ENCODE results near the gene FASTKD3. TPM values are rescaled to one million over a fixed set of nuclear protein-coding genes. Genes with fewer than 3 reads are reported as not detected.

The FASTKD3 gene
- total and polyA plus RNA-seq, 10 of the 15 experiments (the other 5 are each of a cell fraction or from before 2014, with no cell fraction given): 12.1 to 59.6 (median 25.3) TPM

GRCh38 chr5:7902201-7902600, 33.4 kb upstream of the FASTKD3 start:
- Histone ChIP-seq H3K4me1 (ENCODE audit: control insufficient read depth, insufficient read depth, low read length) (no peaks in the 10 kb centered on the region), H4K20me1 (ENCODE audit: control insufficient read depth, insufficient read depth) (no peaks in the 10 kb centered on the region), H3K9ac (ENCODE audit: control insufficient read depth, insufficient read depth, low read length) (no peak overlapping the region), H3K36me3 (ENCODE audit: control insufficient read depth in 2 of 2, insufficient read depth in 2 of 2, low read length in 1 of 2) (peaks cover 10 to 37% of the 10 kb centered on the region in 2 experiments), H3K4me2 (ENCODE audit: control insufficient read depth, insufficient read depth) (no peak overlapping the region), H2AFZ (ENCODE audit: control insufficient read depth, low read depth, low read length) (no peak overlapping the region), H3K79me2 (ENCODE audit: control insufficient read depth, insufficient read depth, low read length) (no peaks in the 10 kb centered on the region), H3K27ac (ENCODE audit: control insufficient read depth, insufficient read depth) (no peak overlapping the region), H3K4me3 (no peak overlapping the region), H3K27me3 (replicated peaks in 1 of 2; ENCODE audit: control insufficient read depth in 2 of 2, insufficient read depth in 2 of 2, low read length in 1 of 2) (no peaks in the 10 kb centered on the region), H3K9me3 (replicated peaks; ENCODE audit: control insufficient read depth, insufficient read depth, low read length) (no peaks in the 10 kb centered on the region)
- no peak for DNase-seq (ENCODE audit: low read depth, low spot score)
- TF ChIP-seq HDAC6 (IDR thresholded peaks at IDR 0.05; ENCODE audit: unreplicated experiment) (no peak), EZH2 (IDR thresholded peaks at IDR 0.05; ENCODE audit: borderline replicate concordance, control insufficient read depth, low read depth, low read length) (no peak), IRF3 (IDR thresholded peaks at IDR 0.05) (no peak), JUNB (IDR thresholded peaks at IDR 0.05) (no peak), MAX (IDR thresholded peaks at IDR 0.05; ENCODE audit: low read depth, low read length) (no peak), POLR2AphosphoS5 (IDR thresholded peaks at IDR 0.05; ENCODE audit: low read length) (no peak)
- BruUV-seq (replicated peaks): TSS peak; percentile 10
- in situ Hi-C loops (cut with MboI) (loop anchor here (25.0 kb wide), 1 partner anchor 1635 kb away; the partner anchor contains the start of gene SEMA5A), intact Hi-C loops (cut with micrococcal nuclease; ENCODE audit: unreplicated experiment) (no loop called here)
- SMC1A ChIA-PET (ENCODE audit: uncharacterized antibody, unreplicated experiment): interaction anchor here (0.6 to 2.0 kb wide), 2 partner anchors 15 to 1012 kb away, joined by 3 to 4 read pairs; no protein-coding TSS in a partner anchor
- FAIRE-seq: no peak
- WGBS (ENCODE audit: insufficient coverage, insufficient replicate concordance, low lambda C conversion rate, missing lambda C conversion rate): 100% methylated on average over 3 of the region's 3 CpGs
- no peak for ATAC-seq
- POLR2A ChIA-PET: no interaction called here
- RAD21 ChIA-PET (ENCODE audit: unreplicated experiment): no interaction called here
- CTCF ChIA-PET: interaction anchor here (4.7 kb wide), 1 partner anchor 15 kb away, joined by 28 read pairs; no protein-coding TSS in a partner anchor
